UCSD-AML1 (cell line): ENCODE measurements around the gene DNM3.

Experiments
- DNase-seq: peaks from one replicate; lab custom pipeline; 2025; ENCODE audit not compliant: unreplicated experiment; lab: John Stamatoyannopoulos, UW

Gene DNM3

GRCh38 chr1:172219966-172220365 lies 378.7 kb downstream of the DNM3 start:
- no peak for DNase-seq

GRCh38 chr1:172220376-172220775 lies 379.1 kb downstream of the DNM3 start:
- no peak for DNase-seq

- no peak for DNase-seq
These were observed 380.1 kb downstream of the DNM3 start for GRCh38 chr1:172221436-172221835.

GRCh38 chr1:172224871-172225270 lies 383.6 kb downstream of the DNM3 start:
- DNase-seq = no peak

- no peak for DNase-seq
These were observed 388.6 kb downstream of the DNM3 start for GRCh38 chr1:172229942-172230341.

GRCh38 chr1:172230526-172230925 lies 389.2 kb downstream of the DNM3 start:
- no peak for DNase-seq

GRCh38 chr1:172236958-172237357 lies 395.7 kb downstream of the DNM3 start:
- DNase-seq = no peak

GRCh38 chr1:172238158-172238557 lies 396.9 kb downstream of the DNM3 start:
- DNase-seq = no peak

- DNase-seq = no peak
These were observed 397.7 kb downstream of the DNM3 start for GRCh38 chr1:172238965-172239364.

- DNase-seq = no peak
These were observed 398.6 kb downstream of the DNM3 start for GRCh38 chr1:172239901-172240300.

- DNase-seq = no peak
These were observed 400.2 kb downstream of the DNM3 start for GRCh38 chr1:172241540-172241939.

GRCh38 chr1:172244865-172245264 lies 403.6 kb downstream of the DNM3 start:
- DNase-seq = no peak

GRCh38 chr1:172245788-172246187 lies 404.5 kb downstream of the DNM3 start:
- DNase-seq = no peak

GRCh38 chr1:172246521-172247390 lies 405.5 kb downstream of the DNM3 start:
- no peak for DNase-seq

GRCh38 chr1:172251486-172251885 lies 410.2 kb downstream of the DNM3 start:
- DNase-seq = no peak

- DNase-seq = no peak
These were observed 411.0 kb downstream of the DNM3 start for GRCh38 chr1:172252321-172252720.

GRCh38 chr1:172252958-172253357 lies 411.7 kb downstream of the DNM3 start:
- no peak for DNase-seq

GRCh38 chr1:172254521-172255222 lies 413.4 kb downstream of the DNM3 start:
- no peak for DNase-seq

GRCh38 chr1:172255223-172255560 lies 413.9 kb downstream of the DNM3 start:
- no peak for DNase-seq

- DNase-seq = no peak
These were observed 424.6 kb downstream of the DNM3 start for GRCh38 chr1:172265905-172266304.

- no peak for DNase-seq
These were observed 425.4 kb downstream of the DNM3 start for GRCh38 chr1:172266528-172267174.

- DNase-seq = no peak
These were observed 426.9 kb downstream of the DNM3 start for GRCh38 chr1:172268237-172268636.
